PC-9 (cell line): ENCODE results near the gene SAYSD1. TPM values are rescaled to one million over a fixed set of nuclear protein-coding genes. Genes with fewer than 3 reads are reported as not detected.

Source experiments
- BruUV-seq: library from RNA; stranded (reverse); fragments of 400-500 nt; replicated peaks from 2 replicates; lab custom pipeline; 2021; lab: Mats Ljungman, UMichigan
- CTCF ChIA-PET: fragments of 300-600 bp; sonication (Branson Sonifier 250); formaldehyde crosslinking; loops from one replicate; lab custom pipeline; 2022; ENCODE audit warnings: antibody characterized with exemption; lab: Charles Lee
- POLR2A ChIA-PET: fragments of 300-600 bp; sonication (Branson Sonifier 250); formaldehyde crosslinking; loops from one replicate; lab custom pipeline; 2022; ENCODE audit warnings: antibody characterized with exemption; ENCODE audit not compliant: unreplicated experiment; lab: Charles Lee
- DNase-seq, 2 experiments: peaks; one replicate each; pipeline versions ENCODE4 v3.0.0 to v3.0.0-alpha.2; 2015 to 2022; ENCODE audit warnings: mixed read lengths in 1 of 2
- H2AFZ ChIP-seq: fragments of 200-600 bp; sonication (generic); 2 replicates; pipeline ENCODE4 v1.8.1; 2017; ENCODE audit warnings: antibody characterized with exemption
- H3F3A ChIP-seq: fragments of 200-600 bp; sonication (generic); 2 replicates; pipeline ENCODE4 v1.8.1; 2017; ENCODE audit warnings: antibody characterized with exemption, mild to moderate bottlenecking, low read depth; ENCODE audit not compliant: insufficient read depth
- H3K27ac ChIP-seq: fragments of 200-600 bp; sonication (generic); 2 replicates; pipeline ENCODE4 v1.6.1; 2016; ENCODE audit warnings: mixed run types
- H3K27me3 ChIP-seq: fragments of 200-600 bp; sonication (generic); 2 replicates; pipeline ENCODE4 v1.6.1; 2016; ENCODE audit warnings: low read depth, mixed run types; ENCODE audit not compliant: insufficient read depth
- H3K36me3 ChIP-seq: fragments of 200-600 bp; sonication (generic); 2 replicates; pipeline ENCODE4 v1.6.1; 2016; ENCODE audit warnings: low read depth, mixed run types
- H3K4me1 ChIP-seq: fragments of 200-600 bp; sonication (generic); replicated peaks from 2 replicates; pipeline ENCODE4 v1.6.1; 2016; ENCODE audit warnings: mixed run types; ENCODE audit not compliant: insufficient read depth
- H3K4me2 ChIP-seq: fragments of 200-600 bp; sonication (generic); 2 replicates; pipeline ENCODE4 v1.6.1; 2017; ENCODE audit warnings: mixed run types
- H3K4me3 ChIP-seq: fragments of 200-600 bp; sonication (generic); 2 replicates; pipeline ENCODE4 v1.6.1; 2016; ENCODE audit warnings: mixed run types
- H3K79me2 ChIP-seq: fragments of 200-600 bp; sonication (generic); 2 replicates; pipeline ENCODE4 v1.6.1; 2017; ENCODE audit warnings: low read depth, mixed run types
- H3K9me2 ChIP-seq: fragments of 200-600 bp; sonication (generic); 2 replicates; pipeline ENCODE4 v1.8.1; 2017; ENCODE audit warnings: mild to moderate bottlenecking; ENCODE audit not compliant: insufficient read depth
- H3K9me3 ChIP-seq: fragments of 200-600 bp; sonication (generic); 2 replicates; pipeline ENCODE4 v1.8.1; 2016; ENCODE audit warnings: low read depth; ENCODE audit not compliant: insufficient read depth
- H4K20me1 ChIP-seq: fragments of 200-600 bp; sonication (generic); 2 replicates; pipeline ENCODE4 v1.8.1; 2017; ENCODE audit not compliant: insufficient read depth
- EZH2 ChIP-seq: fragments of 200-600 bp; sonication (generic); IDR thresholded peaks from 2 replicates; pipeline ENCODE4 v1.8.0; 2017; ENCODE audit warnings: antibody characterized with exemption, low read depth
- intact Hi-C: fragments of 100-400 bp; cut with micrococcal nuclease; formaldehyde crosslinking; loops from one replicate; pipeline ENCODE4 v1.10.0; 2022; ENCODE audit not compliant: unreplicated experiment
- total RNA-seq: library from RNA; stranded (reverse); gene quantifications from 2 replicates; pipeline ENCODE4 v1.2.3, GENCODE V29; 2021
- TF ChIP-seq, protein P1 (sequence below): fragments of 200-600 bp; sonication (generic); conservative IDR thresholded peaks from 2 replicates; pipeline ENCODE4 v1.6.1; 2017; ENCODE audit warnings: mixed run types, antibody characterized with exemption, mild to moderate bottlenecking, moderate library complexity

The SAYSD1 gene
- total RNA-seq, 1 experiment from 2014 or later: 12.2 TPM

DNA sequence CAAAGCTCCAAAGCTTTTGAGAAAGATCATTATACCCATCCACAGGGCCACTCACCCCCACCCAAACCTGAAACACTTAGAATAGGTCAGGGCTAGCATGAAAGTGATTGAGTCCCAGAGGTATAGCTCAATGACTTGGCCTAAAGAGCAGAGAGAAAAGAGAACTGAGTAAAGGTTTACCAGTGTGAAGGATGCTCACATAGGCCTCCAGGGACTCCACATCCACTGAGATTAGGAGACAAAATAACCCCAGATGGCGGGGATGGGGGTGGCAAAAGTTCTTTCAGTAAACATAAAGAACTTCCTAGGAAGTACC is 12.2 kb downstream of the SAYSD1 start:
- Histone ChIP-seq H3K27me3 (no peaks in the 10 kb centered on the region), H3K9me2 (no peaks in the 10 kb centered on the region), H3F3A (no peaks in the 10 kb centered on the region), H4K20me1 (no peaks in the 10 kb centered on the region; the same call in 1 of the 2 replicates), H3K27ac (no peak overlapping the region), H2AFZ (no peak overlapping the region), H3K9me3 (no peaks in the 10 kb centered on the region), H3K4me2 (no peak overlapping the region), H3K36me3 (no peaks in the 10 kb centered on the region), H3K79me2 (no peaks in the 10 kb centered on the region), H3K4me1 (no peaks in the 10 kb centered on the region), H3K4me3 (no peak overlapping the region)
- ChIA-PET POLR2A (no interaction called here), CTCF (no interaction called here)
- intact Hi-C loops: no loop called here
- no TSS peak for BruUV-seq
- TF ChIP-seq, protein P1, sequence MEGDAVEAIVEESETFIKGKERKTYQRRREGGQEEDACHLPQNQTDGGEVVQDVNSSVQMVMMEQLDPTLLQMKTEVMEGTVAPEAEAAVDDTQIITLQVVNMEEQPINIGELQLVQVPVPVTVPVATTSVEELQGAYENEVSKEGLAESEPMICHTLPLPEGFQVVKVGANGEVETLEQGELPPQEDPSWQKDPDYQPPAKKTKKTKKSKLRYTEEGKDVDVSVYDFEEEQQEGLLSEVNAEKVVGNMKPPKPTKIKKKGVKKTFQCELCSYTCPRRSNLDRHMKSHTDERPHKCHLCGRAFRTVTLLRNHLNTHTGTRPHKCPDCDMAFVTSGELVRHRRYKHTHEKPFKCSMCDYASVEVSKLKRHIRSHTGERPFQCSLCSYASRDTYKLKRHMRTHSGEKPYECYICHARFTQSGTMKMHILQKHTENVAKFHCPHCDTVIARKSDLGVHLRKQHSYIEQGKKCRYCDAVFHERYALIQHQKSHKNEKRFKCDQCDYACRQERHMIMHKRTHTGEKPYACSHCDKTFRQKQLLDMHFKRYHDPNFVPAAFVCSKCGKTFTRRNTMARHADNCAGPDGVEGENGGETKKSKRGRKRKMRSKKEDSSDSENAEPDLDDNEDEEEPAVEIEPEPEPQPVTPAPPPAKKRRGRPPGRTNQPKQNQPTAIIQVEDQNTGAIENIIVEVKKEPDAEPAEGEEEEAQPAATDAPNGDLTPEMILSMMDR: no peak
- no peak for TF ChIP-seq EZH2
- no peak for DNase-seq

DNA sequence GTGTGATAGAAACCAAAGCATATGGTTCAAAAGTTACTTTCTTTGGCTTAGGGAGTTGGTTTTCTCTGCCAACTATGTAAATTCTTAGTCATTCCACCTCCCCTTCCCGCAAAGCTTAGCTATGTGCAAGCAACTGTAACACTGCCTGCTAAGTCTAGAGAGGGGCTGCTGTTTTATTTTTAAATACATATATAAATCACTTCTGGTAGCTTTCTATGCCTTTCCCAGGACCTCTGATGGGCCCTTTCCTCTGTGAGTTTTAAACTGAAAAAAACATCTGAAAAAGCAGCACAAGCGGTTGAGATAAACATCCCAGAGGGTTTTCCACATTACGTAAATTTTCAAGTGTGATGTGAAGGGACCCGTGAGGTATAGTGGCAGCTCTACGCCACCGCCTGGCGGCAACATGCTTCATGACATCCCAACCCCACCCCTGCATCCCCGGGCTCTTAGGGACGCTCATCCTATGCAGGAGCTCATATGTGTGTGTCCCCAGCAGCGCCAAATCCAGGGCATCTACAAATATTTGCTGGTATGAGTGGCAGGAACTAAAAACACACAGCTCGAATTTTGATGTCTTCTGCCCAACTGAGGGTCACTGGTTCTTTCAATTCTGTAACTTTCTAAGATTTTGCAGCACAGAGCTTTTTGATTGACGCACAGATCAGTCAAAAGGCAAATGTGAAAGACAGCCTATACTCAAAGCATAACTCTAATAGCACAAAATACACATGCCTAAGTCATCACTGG is 12.7 kb downstream of the SAYSD1 start:
- POLR2A ChIA-PET: no interaction called here
- no peak overlapping the region for H2AFZ ChIP-seq
- H3K27ac ChIP-seq: no peak overlapping the region
- DNase-seq: no peak
- no peaks in the 10 kb centered on the region for H3K9me2 ChIP-seq
- no peaks in the 10 kb centered on the region for H3K9me3 ChIP-seq
- no peaks in the 10 kb centered on the region for H3F3A ChIP-seq
- H3K27me3 ChIP-seq: no peaks in the 10 kb centered on the region
- no peak for TF ChIP-seq EZH2
- TF ChIP-seq, protein P1: no peak
- no peaks in the 10 kb centered on the region for H3K4me1 ChIP-seq
- H3K36me3 ChIP-seq: no peaks in the 10 kb centered on the region
- H4K20me1 ChIP-seq: no peaks in the 10 kb centered on the region; the same call in 1 of the 2 replicates
- no peaks in the 10 kb centered on the region for H3K79me2 ChIP-seq
- no peak overlapping the region for H3K4me3 ChIP-seq
- H3K4me2 ChIP-seq: no peak overlapping the region
- CTCF ChIA-PET: no interaction called here
- BruUV-seq: no TSS peak
- intact Hi-C loops: no loop called here

DNA sequence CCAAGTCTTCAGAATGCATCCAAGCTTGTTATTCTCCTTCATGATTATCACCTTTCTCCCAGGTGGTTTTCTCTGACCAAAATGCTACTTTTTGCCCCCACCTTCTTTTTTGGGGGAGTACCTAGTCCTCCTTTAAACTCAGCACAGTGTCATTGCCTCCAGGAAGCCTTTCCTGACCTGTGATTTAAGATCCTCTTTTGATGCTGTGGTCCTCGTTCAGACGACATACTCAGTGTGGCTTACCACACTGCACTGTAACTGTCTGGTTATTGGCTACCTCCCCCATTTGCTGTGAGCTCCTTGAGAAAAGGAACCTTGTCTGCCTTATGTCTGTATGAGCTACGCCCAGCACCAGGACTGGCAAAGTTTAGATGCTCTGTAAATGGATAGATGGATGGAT is 14.6 kb downstream of the SAYSD1 start:
- H3K27ac ChIP-seq: no peak overlapping the region
- no peaks in the 10 kb centered on the region for H3K4me1 ChIP-seq
- H3K9me2 ChIP-seq: no peaks in the 10 kb centered on the region
- intact Hi-C loops: no loop called here
- H3K36me3 ChIP-seq: no peaks in the 10 kb centered on the region
- ChIA-PET CTCF (interaction anchor here (0.6 kb wide), 1 partner anchor 53 kb away, joined by 6 read pairs; no protein-coding TSS in a partner anchor), POLR2A (no interaction called here)
- no peaks in the 10 kb centered on the region for H3K27me3 ChIP-seq
- no peak for TF ChIP-seq EZH2
- TF ChIP-seq, protein P1: no peak
- H3K9me3 ChIP-seq: no peaks in the 10 kb centered on the region
- H3K4me2 ChIP-seq: no peak overlapping the region
- H4K20me1 ChIP-seq: no peaks in the 10 kb centered on the region; the same call in 1 of the 2 replicates
- no TSS peak for BruUV-seq
- H2AFZ ChIP-seq: no peak overlapping the region
- DNase-seq: no peak
- H3F3A ChIP-seq: no peaks in the 10 kb centered on the region
- no peaks in the 10 kb centered on the region for H3K79me2 ChIP-seq
- H3K4me3 ChIP-seq: no peak overlapping the region
